HepG2 (cell line): Measurements from ENCODE around the gene ZNF79. TPM values are rescaled to one million over a fixed set of nuclear protein-coding genes. Genes with fewer than 3 reads are reported as not detected.

Experiments
- GATAD2A ChIP-seq: IDR thresholded peaks from 2 replicates; pipeline ENCODE4 v1.6.1; 2016
- HDAC2 ChIP-seq: sonication (generic); formaldehyde crosslinking; IDR thresholded peaks from 2 replicates; pipeline ENCODE4 v1.4.0; 2020; ENCODE audit warnings: missing genetic modification reagents
- HOXD1 ChIP-seq: sonication (generic); formaldehyde crosslinking; IDR thresholded peaks from 2 replicates; pipeline ENCODE4 v1.5.0; 2020; ENCODE audit warnings: missing genetic modification reagents
- LCORL ChIP-seq, 2 experiments: fragments of 450-650 bp in 1 of 2; sonication (generic) in 1 of 2; formaldehyde crosslinking in 1 of 2; IDR thresholded peaks; 2 replicates each; pipeline versions ENCODE4 v1.5.0 to v1.6.1; 2017 to 2020; ENCODE audit warnings: antibody characterized with exemption in 1 of 2, missing genetic modification reagents in 1 of 2
- MEIS1 ChIP-seq: sonication (generic); formaldehyde crosslinking; IDR thresholded peaks from 2 replicates; pipeline ENCODE4 v1.9.0; 2021; ENCODE audit warnings: mild to moderate bottlenecking, missing genetic modification reagents, moderate library complexity, borderline replicate concordance
- MTA1 ChIP-seq: sonication (generic); formaldehyde crosslinking; IDR thresholded peaks from 2 replicates; pipeline ENCODE4 v1.4.0; 2020; ENCODE audit warnings: missing genetic modification reagents, mild to moderate bottlenecking, borderline replicate concordance
- MTA3 ChIP-seq: sonication (generic); formaldehyde crosslinking; IDR thresholded peaks from 2 replicates; pipeline ENCODE4 v1.4.0; 2020; ENCODE audit warnings: missing genetic modification reagents
- NFKB2 ChIP-seq: sonication (generic); formaldehyde crosslinking; IDR thresholded peaks from 2 replicates; pipeline ENCODE4 v1.4.0; 2020; ENCODE audit warnings: missing genetic modification reagents, borderline replicate concordance
- NFYB ChIP-seq: sonication (generic); formaldehyde crosslinking; IDR thresholded peaks from 2 replicates; pipeline ENCODE4 v1.4.0; 2020; ENCODE audit warnings: missing genetic modification reagents
- NKX3-1 ChIP-seq: sonication (generic); formaldehyde crosslinking; IDR thresholded peaks from 2 replicates; pipeline ENCODE4 v1.5.0; 2020; ENCODE audit warnings: missing genetic modification reagents
- RFX5 ChIP-seq: IDR thresholded peaks from 2 replicates; pipeline ENCODE4 v1.6.1; 2011; ENCODE audit warnings: low read depth, low read length, improper control_type of control experiment
- SAP130 ChIP-seq: IDR thresholded peaks from 2 replicates; pipeline ENCODE4 v1.6.1; 2016; ENCODE audit warnings: low read depth
- SSRP1 ChIP-seq: IDR thresholded peaks from 2 replicates; pipeline ENCODE4 v1.6.1; 2016; ENCODE audit warnings: control low read depth
- ZBTB3 ChIP-seq: sonication (generic); formaldehyde crosslinking; IDR thresholded peaks from 2 replicates; pipeline ENCODE4 v1.4.0; 2020; ENCODE audit warnings: low read depth, mild to moderate bottlenecking, moderate library complexity, missing genetic modification reagents, borderline replicate concordance
- ZNF253 ChIP-seq: sonication (generic); formaldehyde crosslinking; IDR thresholded peaks from 2 replicates; pipeline ENCODE4 v1.8.0; 2022; ENCODE audit warnings: mild to moderate bottlenecking, missing genetic modification reagents, borderline replicate concordance
- ZNF383 ChIP-seq: sonication (generic); formaldehyde crosslinking; IDR thresholded peaks from 2 replicates; pipeline ENCODE4 v1.4.0; 2020; ENCODE audit warnings: missing genetic modification reagents, mild to moderate bottlenecking, borderline replicate concordance
- ZSCAN25 ChIP-seq: sonication (generic); formaldehyde crosslinking; IDR thresholded peaks from 2 replicates; pipeline ENCODE4 v1.8.0; 2022; ENCODE audit warnings: mild to moderate bottlenecking, missing genetic modification reagents
- polyA plus RNA-seq, 8 experiments: library from polyadenylated mRNA; depleted of rRNA in 3 of 8; stranded (reverse) in 7 of 8; unstranded in 1 of 8; fragments of >200 nt; fragmentation: Illumina TruSeq in 4 of 8; extraction: Trizol in 4 of 8; gene quantifications; 2 replicates each; pipeline versions ENCODE4 v1.2.1 to v1.2.3, GENCODE V29; 2011 to 2016; ENCODE audit warnings: low read depth in 4 of 8, missing spikeins in 1 of 8, mixed read lengths in 1 of 8; ENCODE audit not compliant: insufficient read depth in 1 of 8
- total RNA-seq, 5 experiments: library from RNA; depleted of rRNA; stranded (reverse); fragments of >200 nt; fragmentation: Illumina TruSeq; extraction: Trizol; gene quantifications; 2 replicates each; pipeline ENCODE4 v1.2.3, GENCODE V29; 2016; ENCODE audit warnings: low read depth in 1 of 5
- TF ChIP-seq, protein P1 (sequence below): sonication (generic); formaldehyde crosslinking; conservative IDR thresholded peaks from 2 replicates; pipeline ENCODE4 v1.4.0; 2020; ENCODE audit warnings: mild to moderate bottlenecking, missing genetic modification reagents, moderate library complexity
- TF ChIP-seq, protein P2 (sequence below): sonication (generic); formaldehyde crosslinking; IDR thresholded peaks from 2 replicates; pipeline ENCODE4 v1.5.0; 2020; ENCODE audit warnings: mild to moderate bottlenecking, missing genetic modification reagents, borderline replicate concordance
- TF ChIP-seq, protein P3 (sequence below): sonication (generic); formaldehyde crosslinking; IDR thresholded peaks from 2 replicates; pipeline ENCODE4 v1.4.0; 2020; ENCODE audit warnings: mild to moderate bottlenecking, low read depth, missing genetic modification reagents
- TF ChIP-seq, protein P4 (sequence below): sonication (generic); formaldehyde crosslinking; IDR thresholded peaks from 2 replicates; pipeline ENCODE4; 2020; ENCODE audit warnings: missing genetic modification reagents, mild to moderate bottlenecking, borderline replicate concordance

ZNF79 gene
- total and polyA plus RNA-seq, 2 of the 13 experiments (the other 11 are each of a cell fraction or from before 2014, with no cell fraction given), result 3.7 to 8.1 TPM

DNA sequence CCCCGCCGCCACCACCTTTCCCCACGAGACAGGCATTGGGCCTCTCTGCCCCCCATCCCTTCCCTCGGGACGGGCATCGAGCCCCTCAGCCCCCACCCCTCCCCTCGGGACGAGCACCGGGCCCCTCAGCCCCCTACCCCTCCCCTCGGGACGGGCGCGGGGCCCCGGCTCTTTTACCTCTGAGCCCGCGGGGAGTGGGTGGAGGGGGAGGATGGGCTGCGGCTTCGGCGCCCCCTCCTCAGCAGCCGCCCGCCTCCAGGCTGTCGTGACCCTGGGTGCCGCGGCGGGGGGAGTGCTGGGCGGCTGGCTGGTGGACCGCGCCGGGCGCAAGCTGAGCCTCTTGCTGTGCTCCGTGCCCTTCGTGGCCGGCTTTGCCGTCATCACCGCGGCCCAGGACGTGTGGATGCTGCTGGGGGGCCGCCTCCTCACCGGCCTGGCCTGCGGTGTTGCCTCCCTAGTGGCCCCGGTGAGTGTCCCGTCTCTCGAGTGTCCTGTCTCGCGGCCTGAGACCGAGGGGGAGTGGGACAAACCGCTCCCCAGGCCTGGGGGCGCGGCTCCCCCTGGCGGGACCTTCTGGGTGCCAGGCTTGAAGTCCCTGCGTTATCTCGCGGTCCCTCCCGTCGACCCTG is 26.4 kb upstream of the ZNF79 start (continued):
- TF ChIP-seq, protein P1, sequence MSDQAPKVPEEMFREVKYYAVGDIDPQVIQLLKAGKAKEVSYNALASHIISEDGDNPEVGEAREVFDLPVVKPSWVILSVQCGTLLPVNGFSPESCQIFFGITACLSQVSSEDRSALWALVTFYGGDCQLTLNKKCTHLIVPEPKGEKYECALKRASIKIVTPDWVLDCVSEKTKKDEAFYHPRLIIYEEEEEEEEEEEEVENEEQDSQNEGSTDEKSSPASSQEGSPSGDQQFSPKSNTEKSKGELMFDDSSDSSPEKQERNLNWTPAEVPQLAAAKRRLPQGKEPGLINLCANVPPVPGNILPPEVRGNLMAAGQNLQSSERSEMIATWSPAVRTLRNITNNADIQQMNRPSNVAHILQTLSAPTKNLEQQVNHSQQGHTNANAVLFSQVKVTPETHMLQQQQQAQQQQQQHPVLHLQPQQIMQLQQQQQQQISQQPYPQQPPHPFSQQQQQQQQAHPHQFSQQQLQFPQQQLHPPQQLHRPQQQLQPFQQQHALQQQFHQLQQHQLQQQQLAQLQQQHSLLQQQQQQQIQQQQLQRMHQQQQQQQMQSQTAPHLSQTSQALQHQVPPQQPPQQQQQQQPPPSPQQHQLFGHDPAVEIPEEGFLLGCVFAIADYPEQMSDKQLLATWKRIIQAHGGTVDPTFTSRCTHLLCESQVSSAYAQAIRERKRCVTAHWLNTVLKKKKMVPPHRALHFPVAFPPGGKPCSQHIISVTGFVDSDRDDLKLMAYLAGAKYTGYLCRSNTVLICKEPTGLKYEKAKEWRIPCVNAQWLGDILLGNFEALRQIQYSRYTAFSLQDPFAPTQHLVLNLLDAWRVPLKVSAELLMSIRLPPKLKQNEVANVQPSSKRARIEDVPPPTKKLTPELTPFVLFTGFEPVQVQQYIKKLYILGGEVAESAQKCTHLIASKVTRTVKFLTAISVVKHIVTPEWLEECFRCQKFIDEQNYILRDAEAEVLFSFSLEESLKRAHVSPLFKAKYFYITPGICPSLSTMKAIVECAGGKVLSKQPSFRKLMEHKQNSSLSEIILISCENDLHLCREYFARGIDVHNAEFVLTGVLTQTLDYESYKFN (CRISPR knock-in tag), result no peak
- TF ChIP-seq LCORL (IDR thresholded peaks at IDR 0.05), result no peak
- TF ChIP-seq LCORL (CRISPR knock-in tag; IDR thresholded peaks at IDR 0.05), result peak; percentile 56
- no peak; the same call in 1 of the 2 replicates for TF ChIP-seq MEIS1 (CRISPR knock-in tag)
- TF ChIP-seq SSRP1, result peak; percentile 76; the same call in 1 of the 2 replicates
- TF ChIP-seq ZBTB3, result no peak
- TF ChIP-seq NFKB2 (CRISPR knock-in tag), result peak; percentile 27; the same call in 1 of the 2 replicates
- 0 out of 2 replicates have a peak, but pooled peaks have one; percentile 48 for TF ChIP-seq HOXD1
- TF ChIP-seq, protein P2, sequence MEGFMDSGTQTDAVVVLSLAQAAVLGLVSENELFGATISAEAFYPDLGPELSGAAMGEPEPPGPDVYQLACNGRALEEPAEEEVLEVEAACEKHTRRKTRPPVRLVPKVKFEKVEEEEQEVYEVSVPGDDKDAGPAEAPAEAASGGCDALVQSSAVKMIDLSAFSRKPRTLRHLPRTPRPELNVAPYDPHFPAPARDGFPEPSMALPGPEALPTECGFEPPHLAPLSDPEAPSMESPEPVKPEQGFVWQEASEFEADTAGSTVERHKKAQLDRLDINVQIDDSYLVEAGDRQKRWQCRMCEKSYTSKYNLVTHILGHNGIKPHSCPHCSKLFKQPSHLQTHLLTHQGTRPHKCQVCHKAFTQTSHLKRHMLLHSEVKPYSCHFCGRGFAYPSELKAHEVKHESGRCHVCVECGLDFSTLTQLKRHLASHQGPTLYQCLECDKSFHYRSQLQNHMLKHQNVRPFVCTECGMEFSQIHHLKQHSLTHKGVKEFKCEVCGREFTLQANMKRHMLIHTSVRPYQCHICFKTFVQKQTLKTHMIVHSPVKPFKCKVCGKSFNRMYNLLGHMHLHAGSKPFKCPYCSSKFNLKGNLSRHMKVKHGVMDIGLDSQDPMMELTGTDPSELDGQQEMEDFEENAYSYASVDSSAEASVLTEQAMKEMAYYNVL, result peak; percentile 54; the same call in 1 of the 2 replicates
- TF ChIP-seq SAP130 (CRISPR knock-in tag), result peak; percentile 78
- TF ChIP-seq ZNF253 (CRISPR knock-in tag), result no peak
- TF ChIP-seq NKX3-1 (CRISPR knock-in tag), result no peak
- TF ChIP-seq GATAD2A (CRISPR knock-in tag), result peak; percentile 58; the same call in 1 of the 2 replicates
- no peak for TF ChIP-seq MTA1 (CRISPR knock-in tag)
- no peak for TF ChIP-seq NFYB (CRISPR knock-in tag)
- TF ChIP-seq, protein P3, sequence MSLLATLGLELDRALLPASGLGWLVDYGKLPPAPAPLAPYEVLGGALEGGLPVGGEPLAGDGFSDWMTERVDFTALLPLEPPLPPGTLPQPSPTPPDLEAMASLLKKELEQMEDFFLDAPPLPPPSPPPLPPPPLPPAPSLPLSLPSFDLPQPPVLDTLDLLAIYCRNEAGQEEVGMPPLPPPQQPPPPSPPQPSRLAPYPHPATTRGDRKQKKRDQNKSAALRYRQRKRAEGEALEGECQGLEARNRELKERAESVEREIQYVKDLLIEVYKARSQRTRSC (CRISPR knock-in tag), result no peak
- TF ChIP-seq, protein P4, sequence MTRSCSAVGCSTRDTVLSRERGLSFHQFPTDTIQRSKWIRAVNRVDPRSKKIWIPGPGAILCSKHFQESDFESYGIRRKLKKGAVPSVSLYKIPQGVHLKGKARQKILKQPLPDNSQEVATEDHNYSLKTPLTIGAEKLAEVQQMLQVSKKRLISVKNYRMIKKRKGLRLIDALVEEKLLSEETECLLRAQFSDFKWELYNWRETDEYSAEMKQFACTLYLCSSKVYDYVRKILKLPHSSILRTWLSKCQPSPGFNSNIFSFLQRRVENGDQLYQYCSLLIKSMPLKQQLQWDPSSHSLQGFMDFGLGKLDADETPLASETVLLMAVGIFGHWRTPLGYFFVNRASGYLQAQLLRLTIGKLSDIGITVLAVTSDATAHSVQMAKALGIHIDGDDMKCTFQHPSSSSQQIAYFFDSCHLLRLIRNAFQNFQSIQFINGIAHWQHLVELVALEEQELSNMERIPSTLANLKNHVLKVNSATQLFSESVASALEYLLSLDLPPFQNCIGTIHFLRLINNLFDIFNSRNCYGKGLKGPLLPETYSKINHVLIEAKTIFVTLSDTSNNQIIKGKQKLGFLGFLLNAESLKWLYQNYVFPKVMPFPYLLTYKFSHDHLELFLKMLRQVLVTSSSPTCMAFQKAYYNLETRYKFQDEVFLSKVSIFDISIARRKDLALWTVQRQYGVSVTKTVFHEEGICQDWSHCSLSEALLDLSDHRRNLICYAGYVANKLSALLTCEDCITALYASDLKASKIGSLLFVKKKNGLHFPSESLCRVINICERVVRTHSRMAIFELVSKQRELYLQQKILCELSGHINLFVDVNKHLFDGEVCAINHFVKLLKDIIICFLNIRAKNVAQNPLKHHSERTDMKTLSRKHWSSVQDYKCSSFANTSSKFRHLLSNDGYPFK (CRISPR knock-in tag), result no peak
- TF ChIP-seq HDAC2 (CRISPR knock-in tag), result peak; percentile 65
- no peak; the same call in 1 of the 2 replicates for TF ChIP-seq ZSCAN25 (CRISPR knock-in tag)
- TF ChIP-seq ZNF383 (CRISPR knock-in tag), result 0 out of 2 replicates have a peak, but pooled peaks have one; percentile 68
- no peak for TF ChIP-seq RFX5
- TF ChIP-seq MTA3 (CRISPR knock-in tag), result no peak
